Measurements from ENCODE around the gene CLIC1.

Gene CLIC1

GRCh38 chr6:31768363-31769257, 32.3 kb upstream of the CLIC1 start:
- DNase-seq: no peak

- DNase-seq: no peak
Observed at GRCh38 chr6:31767096-31767645, 30.8 kb upstream of the CLIC1 start.

GRCh38 chr6:31765910-31766794, 29.8 kb upstream of the CLIC1 start:
- DNase-seq: no peak

GRCh38 chr6:31765559-31765909, 29.2 kb upstream of the CLIC1 start:
- no peak for DNase-seq

GRCh38 chr6:31764198-31764597, 27.9 kb upstream of the CLIC1 start:
- no peak for DNase-seq

GRCh38 chr6:31763619-31763940, 27.2 kb upstream of the CLIC1 start:
- no peak for DNase-seq

GRCh38 chr6:31762878-31763618, 26.7 kb upstream of the CLIC1 start:
- no peak for DNase-seq

GRCh38 chr6:31762356-31762755, 26.0 kb upstream of the CLIC1 start, which contains the start of gene SAPCD1:
SAPCD1 (plus strand) TSS chr6:31762656; CDS start chr6:31763055, 399 bp downstream.
- DNase-seq: no peak

GRCh38 chr6:31761343-31761742, 25.0 kb upstream of the CLIC1 start:
- DNase-seq: no peak

GRCh38 chr6:31760790-31761189, 24.5 kb upstream of the CLIC1 start:
- DNase-seq: no peak

GRCh38 chr6:31758281-31758680, 22.0 kb upstream of the CLIC1 start:
- no peak for DNase-seq

- DNase-seq: no peak
Observed at GRCh38 chr6:31752739-31753319, 16.5 kb upstream of the CLIC1 start.

GRCh38 chr6:31750411-31751022, 14.2 kb upstream of the CLIC1 start:
- DNase-seq: no peak

GRCh38 chr6:31749301-31750036, 13.1 kb upstream of the CLIC1 start:
- no peak for DNase-seq

- no peak for DNase-seq
Observed at GRCh38 chr6:31744422-31744821, 8.1 kb upstream of the CLIC1 start.

GRCh38 chr6:31742894-31743293, 6.6 kb upstream of the CLIC1 start:
- DNase-seq: no peak

- no peak for DNase-seq
Observed at GRCh38 chr6:31741815-31742214, 5.5 kb upstream of the CLIC1 start.

GRCh38 chr6:31740397-31741223, 4.3 kb upstream of the CLIC1 start:
- no peak for DNase-seq

GRCh38 chr6:31739639-31740396, 3.5 kb upstream of the CLIC1 start, which contains the start of gene MSH5:
MSH5 (plus strand) TSS chr6:31740005; CDS start chr6:31740467, 462 bp downstream.
- DNase-seq: peak; percentile 98

Measured in stimulated activated CD4-positive, alpha-beta T cell treated with anti-CD3 and anti-CD28 coated beads, Interleukin-1b, Interleukin-23, amount 100 ng/mL, for 48 hours (primary cell).